GM19468 (cell line): ENCODE results near the gene MAP2K5.

Experiments
- ATAC-seq: cut with Tn5 transposase; IDR thresholded peaks from one replicate; pipeline ENCODE4 v1.9.1; 2021; ENCODE audit warnings: mild to moderate bottlenecking, moderate library complexity, moderate number of reproducible peaks; ENCODE audit not compliant: unreplicated experiment; ENCODE audit errors: extremely low read depth

The MAP2K5 gene

DNA sequence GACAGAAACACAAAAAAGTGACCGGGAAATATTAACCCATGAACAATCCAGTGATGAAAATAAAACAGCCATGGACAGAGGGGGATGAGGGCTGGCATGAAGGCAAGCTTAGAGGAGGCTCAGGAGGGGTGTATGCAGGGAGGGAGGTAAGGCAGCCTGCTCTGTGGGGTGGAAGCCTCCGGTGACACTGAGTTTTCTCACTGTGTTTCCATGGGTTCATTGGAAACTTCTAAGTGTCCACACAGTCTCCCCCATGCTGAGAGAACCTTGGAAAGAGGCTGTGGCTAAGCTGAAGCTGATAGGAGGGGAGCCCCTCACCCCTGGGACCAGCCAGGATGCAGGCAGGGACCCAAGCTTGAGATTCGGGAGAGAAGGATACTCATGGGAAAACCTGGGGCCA lies 276.0 kb downstream of the MAP2K5 start:
- ATAC-seq = no peak

DNA sequence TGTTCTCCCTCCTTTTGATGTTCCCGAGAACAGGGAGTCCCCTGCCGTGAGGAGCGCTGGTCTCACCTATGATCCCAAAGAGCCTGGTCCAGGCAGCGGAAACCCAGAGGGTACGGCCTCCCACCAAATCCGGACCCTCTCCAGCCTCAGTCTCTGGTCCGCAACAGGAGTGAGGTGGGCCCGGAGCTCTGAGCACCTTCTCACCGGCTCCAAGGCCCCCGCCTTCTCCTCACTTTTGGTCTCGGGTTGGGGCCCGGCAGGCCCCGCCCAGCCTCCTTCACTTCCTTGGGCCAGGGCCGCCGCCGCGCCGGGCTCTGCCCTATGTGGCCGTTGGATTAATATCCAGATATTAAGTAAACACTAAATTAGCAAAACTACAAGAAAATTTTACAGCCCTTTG lies 277.1 kb downstream of the MAP2K5 start:
- ATAC-seq = no peak

DNA sequence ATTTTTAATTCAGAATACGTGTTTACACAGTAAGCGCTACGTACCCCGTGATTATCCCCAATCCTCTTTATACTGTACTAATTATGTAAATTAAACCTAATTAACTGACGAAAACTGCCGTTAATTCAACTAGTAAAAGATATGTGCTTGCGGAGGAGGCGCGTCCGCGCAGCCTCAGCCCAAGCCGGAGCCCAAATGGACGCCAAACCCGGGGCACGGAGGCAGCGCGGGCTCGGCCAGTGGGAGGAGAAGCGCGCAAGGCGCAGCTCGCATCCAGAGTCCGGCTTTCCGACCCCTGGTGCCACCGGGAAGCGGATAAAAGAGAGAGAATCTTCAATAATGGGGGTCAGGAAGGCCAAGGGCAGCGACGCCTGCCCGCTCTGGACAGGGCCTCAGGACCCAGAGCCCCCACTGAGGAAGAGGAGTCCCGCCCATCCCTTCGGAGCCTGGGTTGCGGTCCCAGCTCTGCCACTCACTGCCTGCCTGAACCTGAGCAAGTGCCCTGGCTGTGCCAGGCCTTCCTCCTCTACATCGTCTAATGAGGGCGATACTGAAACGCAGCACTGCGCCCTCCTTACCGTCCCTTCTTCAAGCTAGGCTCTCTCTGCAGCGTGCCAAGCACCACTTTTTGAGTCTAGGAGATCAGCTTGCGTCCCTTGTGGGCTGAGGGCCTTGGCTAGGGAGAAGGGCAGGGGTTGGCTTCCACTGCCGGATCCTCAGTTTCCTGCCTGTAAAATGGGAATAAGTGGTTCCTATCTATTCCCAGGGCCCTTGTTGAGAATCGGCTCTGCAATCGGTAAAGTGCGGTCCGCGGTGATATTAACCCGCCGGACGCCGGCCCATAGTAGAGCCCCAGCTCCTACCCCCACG lies 277.9 kb downstream of the MAP2K5 start:
- ATAC-seq = no peak

DNA sequence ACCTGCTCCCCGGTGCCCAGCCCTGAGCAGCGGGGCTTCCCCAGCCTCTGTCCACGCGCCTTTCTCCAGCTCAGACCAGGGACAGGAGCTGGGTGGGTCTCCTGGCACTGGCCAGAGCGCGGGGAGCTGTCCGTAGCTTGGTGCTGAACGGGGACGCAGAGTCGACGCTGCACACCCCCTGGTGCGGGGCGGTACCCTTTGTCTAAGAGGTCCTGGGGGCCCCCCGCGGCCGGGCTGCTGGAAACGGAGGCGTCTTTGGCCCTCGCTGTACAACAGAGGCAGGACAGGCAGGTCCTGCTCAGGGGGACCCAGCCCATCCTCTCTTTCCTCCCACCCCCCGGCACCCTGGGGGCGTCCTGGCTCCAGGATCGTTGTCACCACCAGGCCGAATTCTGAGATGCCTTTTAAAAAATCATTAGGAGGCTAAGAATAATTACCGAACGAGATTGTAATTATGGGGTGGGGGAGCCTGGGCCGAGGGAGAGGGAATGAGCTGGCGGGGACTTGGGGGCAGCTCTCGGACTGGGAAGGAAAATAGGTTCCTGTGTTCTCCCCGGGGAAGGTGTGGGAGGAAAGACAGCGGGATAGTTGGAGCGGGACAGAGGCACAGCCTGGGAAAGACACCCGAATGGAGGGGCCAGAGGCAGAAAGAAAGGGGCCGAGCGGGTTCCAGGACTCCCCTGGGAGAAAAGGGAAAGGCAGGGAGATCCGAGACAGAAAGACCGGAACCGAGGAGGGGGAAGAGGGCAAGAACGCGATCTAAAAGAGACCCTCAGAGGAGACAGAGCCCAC lies 278.7 kb downstream of the MAP2K5 start:
- ATAC-seq = no peak

DNA sequence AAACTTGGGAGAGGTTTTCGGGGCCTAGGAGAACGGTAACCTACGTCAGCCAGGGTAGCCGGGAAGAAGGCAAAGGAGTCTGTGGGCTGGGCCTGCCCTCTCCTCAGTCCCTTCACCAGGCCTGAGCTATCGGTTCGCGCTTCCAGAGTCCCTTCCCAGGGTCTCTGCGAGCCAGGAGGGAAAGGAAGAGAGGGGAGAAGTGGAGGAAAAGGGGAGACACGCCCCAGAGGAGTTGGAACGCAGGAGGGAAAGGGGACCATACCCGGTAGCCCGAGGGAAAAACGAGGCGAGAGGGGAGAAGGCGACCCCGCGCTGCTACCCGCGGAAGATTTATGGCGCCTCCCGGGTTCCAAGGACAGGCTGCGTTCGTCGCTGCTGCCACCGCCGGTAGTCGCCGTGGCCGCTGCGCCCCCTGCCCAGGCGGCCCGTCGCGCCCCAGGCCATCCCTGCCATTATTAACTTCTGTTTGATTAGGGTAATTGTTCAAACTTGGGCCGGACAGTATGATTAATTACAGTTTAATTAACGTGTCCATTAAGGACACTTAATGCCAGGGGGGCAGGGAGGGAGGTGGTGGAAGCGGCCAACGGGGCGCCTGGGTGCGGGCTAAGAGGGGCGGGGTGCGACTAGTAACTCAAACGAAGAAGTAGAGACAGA lies 279.4 kb downstream of the MAP2K5 start:
- ATAC-seq = no peak

DNA sequence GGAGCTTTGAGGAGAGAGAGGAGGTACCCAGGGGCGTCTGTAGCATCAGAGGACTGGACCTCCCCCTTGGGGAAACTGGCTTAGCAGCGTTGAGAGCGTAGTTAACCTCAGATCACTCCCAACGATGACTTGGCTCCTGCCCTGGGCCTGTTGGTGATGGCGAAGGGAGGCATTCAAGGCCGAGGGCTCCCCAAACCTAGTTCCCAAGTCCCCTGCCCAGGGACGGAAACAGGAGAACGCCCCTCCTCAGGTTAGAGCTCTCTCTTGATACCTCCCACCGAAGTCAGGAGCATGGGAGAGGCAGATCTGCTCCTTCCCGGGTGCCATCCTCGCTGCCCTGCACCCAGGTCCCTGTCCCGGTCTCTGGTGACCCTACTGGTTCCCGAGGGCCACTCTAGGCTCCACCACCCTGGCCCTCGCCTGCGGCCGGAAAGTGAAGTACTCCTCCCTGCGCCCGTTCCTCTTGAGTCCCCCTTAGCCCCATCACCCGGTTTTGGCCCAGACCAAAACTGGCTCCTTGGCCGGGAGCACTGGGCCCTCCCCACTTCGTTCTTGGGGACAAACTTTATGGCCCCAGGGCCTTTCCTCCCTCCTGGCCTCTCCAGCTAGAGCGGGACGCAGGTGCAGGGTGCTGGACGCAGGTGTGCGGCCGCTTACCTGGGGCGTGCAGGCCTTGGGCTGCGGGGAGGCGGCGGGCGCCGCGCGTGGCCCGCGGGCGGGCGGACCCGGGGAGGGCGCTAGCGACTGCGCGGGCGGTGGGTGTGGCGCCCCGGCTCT lies 280.2 kb downstream of the MAP2K5 start:
- ATAC-seq = no peak

DNA sequence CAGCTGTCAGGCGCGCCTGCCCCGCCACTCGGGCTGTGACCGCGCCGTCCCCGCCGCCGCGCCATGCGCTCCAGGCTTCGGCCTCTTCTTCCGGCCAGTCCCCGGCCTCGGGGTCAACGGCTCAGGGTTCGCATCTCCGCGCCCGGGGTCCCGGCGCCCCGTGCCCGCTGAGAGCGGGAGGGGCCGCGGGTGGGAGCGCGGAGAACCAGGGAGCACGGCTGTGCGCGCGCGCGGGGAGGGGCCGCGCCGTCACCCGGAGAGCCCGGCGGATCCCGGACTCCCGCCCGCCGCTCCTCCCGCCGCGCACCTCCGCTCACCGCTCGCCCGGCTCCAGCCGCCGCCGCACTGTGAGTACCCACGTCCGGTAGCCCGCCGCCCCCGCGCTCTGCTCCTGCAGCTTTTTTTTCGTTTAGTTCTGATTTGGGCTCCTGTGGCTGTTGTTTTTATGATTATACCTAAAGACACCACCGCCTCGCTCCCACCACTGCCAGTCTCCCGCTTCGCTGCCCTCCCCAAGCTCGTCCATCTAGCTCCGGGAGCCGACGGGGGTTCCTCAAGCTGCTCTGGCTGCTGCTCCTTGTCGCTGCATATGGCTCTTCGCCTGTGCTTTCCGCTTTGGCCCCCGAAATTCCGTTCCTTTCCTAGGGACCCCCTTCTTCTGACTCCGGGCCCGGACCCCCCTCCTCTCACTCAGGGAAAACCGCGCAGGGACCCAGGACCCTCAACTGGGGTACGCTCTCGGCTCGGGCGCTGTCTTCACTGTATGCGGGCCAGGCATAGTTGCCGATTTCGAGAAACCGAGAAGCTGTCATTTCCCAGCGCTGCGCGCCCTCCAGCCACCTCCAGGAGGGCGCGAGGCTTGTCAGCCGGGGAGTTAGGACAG lies 281.1 kb downstream of the MAP2K5 start:
- ATAC-seq = no peak

DNA sequence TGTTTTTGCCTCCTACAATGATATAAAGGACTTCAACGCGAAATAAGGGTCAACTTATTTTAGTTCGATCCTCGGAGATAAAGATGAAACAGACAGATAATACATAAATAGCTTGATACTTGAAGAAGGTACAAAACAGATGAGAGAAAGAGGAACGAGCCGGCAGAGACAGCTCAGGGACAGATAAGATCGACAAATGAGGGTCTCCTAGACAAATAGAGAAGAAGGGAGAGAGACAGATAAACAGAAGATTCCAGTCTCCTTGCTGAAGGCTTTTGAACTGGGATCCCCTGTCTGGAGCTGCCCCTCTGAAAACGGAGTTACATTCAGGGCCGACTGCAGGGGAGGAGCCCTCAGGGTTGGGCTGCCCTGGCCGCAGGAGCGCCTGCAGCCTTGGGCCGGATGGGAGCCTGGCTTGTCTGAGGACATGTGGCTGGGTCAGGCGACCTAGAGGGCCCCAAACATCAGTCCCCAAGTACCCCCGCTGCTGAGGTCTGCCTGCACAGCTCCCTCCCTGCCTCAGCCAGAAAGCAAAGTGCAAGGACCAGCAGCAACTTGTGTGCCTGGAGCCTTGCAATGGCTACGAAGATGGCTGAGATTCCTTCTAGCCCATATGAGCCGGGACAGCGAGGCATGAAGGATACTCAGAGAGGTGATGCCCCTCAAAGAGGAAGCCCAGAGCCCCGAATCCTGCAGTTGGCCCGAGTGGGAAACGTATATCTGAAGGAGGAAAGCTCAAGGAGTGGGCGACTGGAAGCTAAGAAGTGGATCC lies 281.9 kb downstream of the MAP2K5 start:
- ATAC-seq = no peak

DNA sequence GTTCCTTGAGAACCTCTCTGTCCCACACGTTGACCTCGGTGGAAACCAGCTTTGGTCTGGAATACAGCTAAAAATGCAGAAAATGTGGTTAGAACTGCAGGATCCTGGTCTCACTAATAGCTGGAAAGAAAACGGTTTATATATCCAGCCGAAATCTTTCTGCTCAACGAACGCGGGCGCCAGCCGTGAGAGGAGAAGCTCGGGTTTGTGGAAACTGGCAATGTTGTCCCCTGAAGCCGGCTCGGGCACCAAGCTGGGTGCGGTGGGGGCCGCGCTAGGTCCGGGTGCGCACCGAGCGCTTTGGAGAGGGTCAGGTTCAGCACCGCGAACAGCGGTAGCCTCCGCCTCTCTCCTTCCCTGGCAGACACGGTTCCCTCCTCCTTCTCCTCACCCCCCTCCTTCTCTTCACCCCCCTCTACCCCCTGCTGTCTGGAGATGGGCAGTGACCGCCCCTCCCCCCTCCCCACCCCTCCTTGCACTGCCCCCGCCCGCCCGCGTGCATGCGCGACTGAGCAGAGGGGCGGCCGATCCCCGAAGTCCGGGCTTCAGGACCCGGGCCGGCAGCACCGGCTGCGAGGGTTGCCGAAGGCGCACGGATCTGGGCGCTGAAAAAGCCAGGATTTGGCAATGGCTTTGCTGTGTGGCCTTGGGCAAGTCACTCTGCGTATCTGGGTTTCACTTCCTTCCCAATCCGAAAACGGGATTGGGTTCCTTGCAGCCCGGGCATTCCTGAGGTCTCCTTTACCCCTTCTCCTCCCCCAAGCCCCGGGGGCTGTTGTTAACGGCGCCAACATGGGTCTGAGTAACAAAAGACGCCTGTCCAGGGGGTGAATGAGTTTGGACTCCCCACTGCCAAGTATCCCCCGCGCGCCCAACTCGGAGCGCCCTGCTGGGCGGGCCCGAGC lies 282.7 kb downstream of the MAP2K5 start, which contains the start of gene SKOR1:
Gene SKOR1, plus strand, starts transcription at position 534 of the 905 bp plus-strand sequence. Its CDS starts 94 bp downstream, at position 628.
- ATAC-seq = no peak

DNA sequence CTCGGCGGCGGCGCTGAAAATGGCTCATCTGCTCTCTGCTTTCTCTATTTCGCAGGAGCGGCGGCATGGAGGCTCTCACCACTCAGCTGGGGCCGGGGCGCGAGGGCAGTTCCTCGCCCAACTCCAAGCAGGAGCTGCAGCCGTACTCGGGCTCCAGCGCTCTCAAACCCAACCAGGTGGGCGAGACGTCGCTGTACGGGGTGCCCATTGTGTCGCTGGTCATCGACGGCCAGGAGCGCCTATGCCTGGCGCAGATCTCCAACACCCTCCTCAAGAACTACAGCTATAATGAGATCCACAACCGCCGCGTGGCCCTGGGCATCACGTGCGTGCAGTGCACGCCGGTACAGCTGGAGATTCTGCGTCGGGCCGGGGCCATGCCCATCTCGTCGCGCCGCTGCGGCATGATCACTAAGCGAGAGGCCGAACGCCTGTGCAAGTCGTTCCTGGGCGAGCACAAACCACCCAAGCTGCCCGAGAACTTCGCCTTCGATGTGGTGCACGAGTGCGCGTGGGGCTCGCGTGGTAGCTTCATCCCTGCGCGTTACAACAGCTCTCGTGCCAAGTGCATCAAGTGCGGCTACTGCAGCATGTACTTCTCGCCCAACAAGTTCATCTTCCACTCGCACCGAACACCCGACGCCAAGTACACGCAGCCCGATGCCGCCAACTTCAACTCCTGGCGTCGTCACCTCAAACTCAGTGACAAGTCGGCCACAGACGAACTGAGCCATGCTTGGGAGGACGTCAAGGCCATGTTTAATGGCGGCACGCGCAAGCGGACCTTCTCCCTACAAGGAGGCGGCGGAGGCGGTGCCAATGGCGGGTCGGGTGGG lies 283.6 kb downstream of the MAP2K5 start:
- ATAC-seq = no peak

DNA sequence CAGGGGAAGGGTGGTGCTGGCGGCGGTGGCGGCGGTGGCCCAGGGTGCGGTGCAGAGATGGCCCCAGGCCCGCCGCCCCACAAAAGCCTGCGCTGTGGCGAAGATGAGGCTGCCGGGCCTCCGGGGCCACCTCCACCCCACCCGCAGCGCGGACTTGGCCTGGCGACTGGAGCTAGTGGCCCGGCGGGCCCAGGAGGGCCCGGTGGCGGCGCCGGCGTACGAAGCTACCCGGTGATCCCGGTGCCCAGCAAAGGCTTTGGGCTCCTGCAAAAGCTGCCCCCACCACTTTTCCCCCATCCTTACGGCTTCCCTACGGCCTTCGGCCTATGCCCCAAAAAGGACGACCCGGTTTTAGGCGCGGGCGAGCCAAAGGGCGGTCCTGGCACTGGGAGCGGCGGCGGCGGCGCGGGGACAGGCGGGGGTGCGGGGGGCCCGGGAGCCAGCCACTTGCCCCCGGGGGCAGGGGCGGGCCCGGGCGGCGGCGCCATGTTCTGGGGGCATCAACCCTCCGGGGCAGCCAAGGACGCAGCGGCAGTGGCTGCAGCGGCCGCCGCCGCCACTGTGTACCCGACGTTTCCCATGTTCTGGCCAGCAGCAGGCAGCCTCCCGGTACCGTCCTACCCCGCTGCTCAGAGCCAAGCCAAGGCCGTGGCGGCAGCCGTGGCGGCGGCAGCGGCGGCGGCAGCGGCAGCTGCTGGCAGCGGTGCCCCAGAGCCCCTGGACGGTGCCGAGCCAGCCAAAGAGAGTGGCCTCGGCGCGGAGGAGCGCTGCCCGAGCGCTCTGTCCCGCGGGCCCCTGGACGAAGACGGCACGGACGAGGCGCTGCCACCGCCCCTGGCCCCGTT lies 284.4 kb downstream of the MAP2K5 start:
- no peak for ATAC-seq

DNA sequence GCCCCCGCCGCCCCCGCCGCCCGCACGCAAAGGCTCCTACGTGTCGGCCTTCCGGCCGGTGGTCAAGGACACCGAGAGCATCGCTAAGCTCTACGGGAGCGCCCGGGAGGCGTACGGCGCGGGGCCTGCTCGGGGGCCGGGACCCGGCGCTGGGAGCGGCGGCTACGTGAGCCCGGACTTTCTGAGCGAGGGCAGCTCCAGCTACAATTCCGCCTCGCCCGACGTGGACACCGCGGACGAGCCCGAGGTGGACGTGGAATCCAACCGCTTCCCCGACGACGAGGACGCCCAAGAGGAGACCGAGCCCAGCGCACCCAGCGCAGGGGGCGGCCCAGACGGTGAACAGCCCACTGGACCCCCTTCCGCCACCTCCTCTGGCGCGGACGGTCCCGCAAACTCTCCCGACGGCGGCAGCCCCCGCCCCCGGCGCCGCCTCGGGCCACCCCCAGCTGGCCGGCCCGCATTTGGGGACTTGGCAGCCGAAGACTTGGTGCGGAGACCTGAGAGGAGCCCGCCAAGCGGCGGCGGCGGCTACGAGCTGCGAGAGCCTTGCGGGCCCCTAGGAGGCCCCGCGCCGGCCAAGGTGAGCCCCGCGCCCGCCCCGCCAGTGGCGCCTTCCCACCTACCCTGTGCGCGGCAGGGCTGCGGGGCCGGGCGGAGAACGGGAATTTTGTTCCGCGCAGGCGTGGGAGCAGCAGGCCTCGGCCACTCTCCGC lies 285.2 kb downstream of the MAP2K5 start:
- no peak for ATAC-seq

DNA sequence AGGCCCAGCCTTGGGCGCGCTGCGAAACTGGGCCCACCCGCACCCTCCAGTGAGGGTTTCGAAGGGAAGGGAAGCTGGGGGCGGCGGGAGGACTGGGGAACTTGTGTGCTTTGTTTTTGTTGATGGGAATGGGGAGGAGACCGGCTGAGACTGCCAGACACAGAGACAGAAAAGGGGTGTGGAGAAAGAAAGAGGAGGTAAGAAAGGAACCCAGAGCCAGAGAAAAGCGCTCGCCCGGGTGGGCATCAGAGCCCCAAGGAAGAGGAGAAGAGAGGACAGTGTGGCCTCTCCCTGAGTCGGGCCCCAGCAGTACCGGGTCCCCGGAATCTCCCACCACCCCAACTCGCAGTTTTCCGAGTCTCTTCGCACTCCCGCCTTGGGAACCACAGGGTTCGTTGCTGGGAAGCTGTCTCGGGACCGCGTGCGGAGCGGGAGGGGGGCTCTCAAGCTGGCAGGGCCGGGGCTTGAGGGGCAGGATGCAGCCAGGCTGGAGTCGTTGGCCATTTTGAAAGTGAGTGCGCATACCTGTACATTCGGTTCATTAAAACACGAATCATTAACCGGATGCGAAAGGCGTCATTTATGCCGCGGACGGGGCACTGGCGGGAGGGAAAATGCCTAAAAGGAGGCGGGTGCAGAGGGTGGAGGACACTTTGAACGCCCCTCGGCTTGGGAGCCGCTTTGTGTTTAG lies 285.9 kb downstream of the MAP2K5 start:
- ATAC-seq = no peak

DNA sequence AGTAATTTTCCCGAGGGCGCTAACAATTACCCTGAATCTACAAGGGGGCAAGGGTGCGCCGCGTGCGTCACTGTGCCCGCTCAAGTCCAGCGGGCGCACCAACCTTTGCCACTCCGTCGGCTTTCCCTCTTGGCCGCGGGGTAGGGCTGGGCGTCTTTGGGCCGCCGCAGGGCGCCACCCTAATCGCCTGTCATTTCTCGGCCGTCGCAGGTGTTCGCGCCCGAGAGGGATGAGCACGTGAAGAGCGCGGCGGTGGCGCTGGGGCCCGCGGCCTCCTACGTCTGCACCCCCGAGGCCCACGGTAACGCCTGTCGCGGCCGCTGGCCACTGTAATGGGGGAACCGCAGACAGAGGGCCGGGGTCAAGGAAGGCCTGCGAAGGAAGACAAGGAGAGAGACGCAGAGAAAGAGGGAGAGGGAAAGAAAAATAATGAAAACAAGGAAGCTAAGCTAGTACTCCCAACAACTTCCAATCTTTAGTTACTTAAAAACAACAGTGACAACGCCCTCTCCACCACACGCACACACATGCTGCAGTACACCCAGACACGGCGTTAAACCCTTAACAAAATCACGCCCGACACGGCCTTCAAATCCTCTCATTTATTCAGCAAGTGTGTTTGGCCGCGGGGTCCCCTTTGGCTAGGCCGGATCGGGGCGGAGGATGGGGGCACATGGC lies 286.6 kb downstream of the MAP2K5 start:
- no peak for ATAC-seq
